Keratinocyte (primary cell): ENCODE measurements around the gene ULK3. TPM values are rescaled to one million over a fixed set of nuclear protein-coding genes. Genes with fewer than 3 reads are reported as not detected.

Source experiments
- DNase-seq: peaks from one replicate; pipeline ENCODE4 v3.0.0-alpha.2; 2011; ENCODE audit warnings: low read depth, missing footprints, low spot score
- FAIRE-seq: peaks from 2 replicates; lab custom pipeline; 2011; peaks lifted over from hg19 to GRCh38; lab: Jason Lieb, UNC
- H2AFZ ChIP-seq: 2 replicates; pipeline ENCODE4 v1.6.0; 2012; ENCODE audit warnings: low read length, control low read depth, inconsistent platforms; ENCODE audit not compliant: control insufficient read depth
- H3K27ac ChIP-seq: 2 replicates; pipeline ENCODE4 v1.5.1; 2011; ENCODE audit warnings: low read length; ENCODE audit not compliant: control insufficient read depth, insufficient read depth
- H3K27me3 ChIP-seq: 3 replicates; pipeline ENCODE4 v1.6.0; 2011; ENCODE audit warnings: low read length; ENCODE audit not compliant: control insufficient read depth, insufficient read depth; ENCODE audit errors: extremely low read depth
- H3K36me3 ChIP-seq, 2 experiments: 2 replicates in 1 of 2; 3 replicates in 1 of 2; pipeline ENCODE4 v1.5.1; 2011; ENCODE audit warnings: low read length in 2 of 2, mild to moderate bottlenecking in 1 of 2; ENCODE audit not compliant: control insufficient read depth in 2 of 2, insufficient read depth in 2 of 2; ENCODE audit errors: extremely low read depth in 1 of 2
- H3K4me1 ChIP-seq: 3 replicates; pipeline ENCODE4 v1.5.1; 2011; ENCODE audit warnings: low read length; ENCODE audit not compliant: control insufficient read depth, insufficient read depth; ENCODE audit errors: extremely low read depth
- H3K4me2 ChIP-seq: 3 replicates; pipeline ENCODE4 v1.6.0; 2011; ENCODE audit warnings: low read depth, low read length; ENCODE audit not compliant: control insufficient read depth, insufficient read depth; ENCODE audit errors: extremely low read depth
- H3K4me3 ChIP-seq, 3 experiments: fragments of 200-600 bp in 1 of 3; sonication (generic) in 1 of 3; 2 replicates in 2 of 3; 3 replicates in 1 of 3; pipeline ENCODE4 v1.5.1; 2011 to 2016; ENCODE audit warnings: low read length in 3 of 3, mild to moderate bottlenecking in 3 of 3, control low read depth in 2 of 3, inconsistent platforms in 1 of 3, low read depth in 1 of 3, mixed read lengths in 1 of 3, mixed run types in 1 of 3, moderate library complexity in 1 of 3; ENCODE audit not compliant: control insufficient read depth in 2 of 3, insufficient read depth in 2 of 3; ENCODE audit errors: extremely low read depth in 1 of 3
- H3K79me2 ChIP-seq: 2 replicates; pipeline ENCODE4 v1.6.0; 2012; ENCODE audit warnings: low read length; ENCODE audit not compliant: control insufficient read depth, insufficient read depth
- H3K9ac ChIP-seq: 3 replicates; pipeline ENCODE4 v1.6.0; 2011; ENCODE audit warnings: low read length; ENCODE audit not compliant: control insufficient read depth, insufficient read depth; ENCODE audit errors: extremely low read depth
- H3K9me1 ChIP-seq: 3 replicates; pipeline ENCODE4 v1.6.0; 2011; ENCODE audit warnings: low read length; ENCODE audit not compliant: control insufficient read depth, insufficient read depth; ENCODE audit errors: extremely low read depth
- H3K9me3 ChIP-seq: 2 replicates; pipeline ENCODE4 v1.5.1; 2012; ENCODE audit warnings: low read depth, low read length; ENCODE audit not compliant: control insufficient read depth
- H4K20me1 ChIP-seq: 3 replicates; pipeline ENCODE4 v1.6.0; 2011; ENCODE audit warnings: low read length; ENCODE audit not compliant: control insufficient read depth, insufficient read depth; ENCODE audit errors: extremely low read depth
- EZH2 ChIP-seq: IDR thresholded peaks from one replicate; pipeline ENCODE4 v1.6.1; 2012; ENCODE audit warnings: inconsistent platforms, mild to moderate bottlenecking, low read length, moderate library complexity
- dilution Hi-C: fragments of 300-500 bp; cut with MboI; formaldehyde crosslinking; loops from one replicate; pipeline ENCODE4 v1.7.0; 2020; ENCODE audit warnings: low sequenced_read_pairs; ENCODE audit not compliant: extremely low pct_ligation_motif_present
- polyA plus RNA-seq, 5 experiments: library from polyadenylated mRNA; depleted of rRNA in 3 of 5; stranded (reverse) in 3 of 5; stranded (forward) in 1 of 5; unstranded in 1 of 5; fragments of >200 nt; gene quantifications; 1 replicate in 1 of 5; 2 replicates in 3 of 5; 3 replicates in 1 of 5; pipeline versions ENCODE4 v1.2.1 to v1.2.3, GENCODE V29; 2011 to 2012; ENCODE audit warnings: missing spikeins in 2 of 5, low read depth in 1 of 5, low replicate concordance in 1 of 5
- TF ChIP-seq, protein P1 (sequence below), 3 experiments: IDR thresholded peaks in 1 of 3; conservative IDR thresholded peaks in 1 of 3; optimal IDR thresholded peaks in 1 of 3; 2 replicates in 2 of 3; 3 replicates in 1 of 3; pipeline versions ENCODE3 to v1.5.1; 2011; ENCODE audit warnings: low read length in 3 of 3, mild to moderate bottlenecking in 3 of 3, moderate library complexity in 2 of 3, control low read depth in 1 of 3, inconsistent platforms in 1 of 3; ENCODE audit not compliant: insufficient read depth in 2 of 3; ENCODE audit errors: extremely low read depth in 1 of 3

ULK3 gene
- polyA plus RNA-seq, 1 donor (not counting 4 experiments of a cell fraction or from before 2014, with no cell fraction given), result 16.5 TPM

DNA sequence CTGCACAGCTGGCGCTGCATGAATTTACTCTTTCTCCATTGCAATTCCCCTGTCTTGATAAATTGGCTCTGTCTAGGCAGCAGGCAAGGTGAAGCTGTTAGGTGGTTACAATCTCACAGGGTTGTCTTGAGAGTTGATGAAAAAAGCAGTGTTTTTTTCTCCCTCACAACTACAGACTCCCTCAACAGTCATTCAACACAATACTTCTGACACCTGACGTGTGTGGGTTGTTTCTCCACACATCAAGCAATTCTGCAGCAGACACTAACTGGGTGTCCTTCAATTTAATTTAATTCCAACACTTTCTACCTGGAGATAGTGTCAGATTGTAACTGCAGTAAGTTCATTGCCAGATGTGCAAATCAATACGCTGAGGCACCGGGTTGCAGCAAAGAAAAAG is 35.3 kb upstream of the ULK3 start:
- no peaks in the 10 kb centered on the region for H3K27me3 ChIP-seq
- H3K4me3 ChIP-seq, result no peak overlapping the region
- TF ChIP-seq, protein P1, sequence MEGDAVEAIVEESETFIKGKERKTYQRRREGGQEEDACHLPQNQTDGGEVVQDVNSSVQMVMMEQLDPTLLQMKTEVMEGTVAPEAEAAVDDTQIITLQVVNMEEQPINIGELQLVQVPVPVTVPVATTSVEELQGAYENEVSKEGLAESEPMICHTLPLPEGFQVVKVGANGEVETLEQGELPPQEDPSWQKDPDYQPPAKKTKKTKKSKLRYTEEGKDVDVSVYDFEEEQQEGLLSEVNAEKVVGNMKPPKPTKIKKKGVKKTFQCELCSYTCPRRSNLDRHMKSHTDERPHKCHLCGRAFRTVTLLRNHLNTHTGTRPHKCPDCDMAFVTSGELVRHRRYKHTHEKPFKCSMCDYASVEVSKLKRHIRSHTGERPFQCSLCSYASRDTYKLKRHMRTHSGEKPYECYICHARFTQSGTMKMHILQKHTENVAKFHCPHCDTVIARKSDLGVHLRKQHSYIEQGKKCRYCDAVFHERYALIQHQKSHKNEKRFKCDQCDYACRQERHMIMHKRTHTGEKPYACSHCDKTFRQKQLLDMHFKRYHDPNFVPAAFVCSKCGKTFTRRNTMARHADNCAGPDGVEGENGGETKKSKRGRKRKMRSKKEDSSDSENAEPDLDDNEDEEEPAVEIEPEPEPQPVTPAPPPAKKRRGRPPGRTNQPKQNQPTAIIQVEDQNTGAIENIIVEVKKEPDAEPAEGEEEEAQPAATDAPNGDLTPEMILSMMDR (optimal IDR thresholded peaks at IDR 0.05 in 1 of 3, IDR thresholded peaks at IDR 0.05 in 1 of 3, conservative IDR thresholded peaks at IDR 0.05 in 1 of 3; ENCODE audit: extremely low read depth in 1 of 3, insufficient read depth in 2 of 3, low read length in 3 of 3), result no peak
- no peak for TF ChIP-seq EZH2
- no peak overlapping the region for H3K4me2 ChIP-seq
- H3K9me1 ChIP-seq, result no peaks in the 10 kb centered on the region
- DNase-seq (no peak), FAIRE-seq (no peak)
- no peak overlapping the region for H2AFZ ChIP-seq
- dilution Hi-C loops, result no loop called here
- no peak overlapping the region for H3K27ac ChIP-seq
- no peaks in the 10 kb centered on the region for H4K20me1 ChIP-seq
- H3K36me3 ChIP-seq, result no peaks in the 10 kb centered on the region
- H3K9ac ChIP-seq, result no peak overlapping the region
- H3K9me3 ChIP-seq, result no peaks in the 10 kb centered on the region
- H3K79me2 ChIP-seq, result no peaks in the 10 kb centered on the region
- H3K4me1 ChIP-seq, result peaks cover 3% of the 10 kb centered on the region

DNA sequence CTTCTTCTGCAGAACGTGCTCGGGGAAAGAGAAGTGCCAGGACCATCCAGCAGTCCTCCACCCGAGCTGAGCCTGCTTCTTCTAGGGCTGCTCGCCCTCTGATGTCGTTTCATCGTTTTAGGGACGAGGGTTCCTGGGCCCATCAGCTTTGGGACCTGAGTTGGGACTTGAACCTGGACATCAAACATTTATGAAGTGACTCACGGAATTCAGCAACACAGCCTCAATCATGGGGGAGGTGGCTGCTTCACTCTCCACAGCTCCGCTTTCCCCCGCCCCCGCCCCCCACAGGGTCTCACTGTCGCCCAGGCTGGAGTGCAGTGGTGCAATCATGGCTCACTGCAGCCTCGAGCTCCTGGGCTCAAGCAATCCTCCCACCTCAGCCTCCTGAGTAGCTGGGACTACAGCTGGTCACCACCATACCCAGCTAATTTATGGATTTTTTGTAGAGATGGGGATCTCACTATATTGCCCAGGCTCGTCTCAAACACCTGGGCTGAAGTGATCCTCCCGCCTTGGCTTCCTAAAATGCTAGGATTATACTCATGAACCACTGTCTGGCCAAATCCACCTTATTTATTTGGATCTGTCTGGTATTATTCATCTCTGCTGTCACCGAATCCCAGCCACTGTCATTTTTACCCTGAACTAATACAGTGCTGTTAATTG is 30.9 kb upstream of the ULK3 start:
- Histone ChIP-seq H3K9ac (peak overlapping the region; percentile 94), H2AFZ (peak overlapping the region; percentile 23), H3K79me2 (peaks cover 32% of the 10 kb centered on the region), H3K9me1 (peaks cover 4% of the 10 kb centered on the region), H3K4me1 (peaks cover 29% of the 10 kb centered on the region), H3K27me3 (no peaks in the 10 kb centered on the region), H3K4me3 (peak overlapping the region; percentile 59 to 80 (median 74)), H3K36me3 (peaks cover 0 to 3% of the 10 kb centered on the region in 2 experiments), H3K27ac (no peak overlapping the region), H3K9me3 (no peaks in the 10 kb centered on the region), H3K4me2 (peak overlapping the region; percentile 87), H4K20me1 (peaks cover 13% of the 10 kb centered on the region)
- dilution Hi-C loops, result no loop called here
- FAIRE-seq (no peak), DNase-seq (no peak)
- TF ChIP-seq EZH2, result no peak
- TF ChIP-seq, protein P1 (optimal IDR thresholded peaks at IDR 0.05 in 1 of 3, IDR thresholded peaks at IDR 0.05 in 1 of 3, conservative IDR thresholded peaks at IDR 0.05 in 1 of 3; ENCODE audit: extremely low read depth in 1 of 3, insufficient read depth in 2 of 3, low read length in 3 of 3), result no peak
